ENCODE data around the gene CEP290. TPM values are rescaled to one million over a fixed set of nuclear protein-coding genes. Genes with fewer than 3 reads are reported as not detected.
"Not testable (repeated sequence)": the region's sequence is repeated elsewhere in the genome, so short reads cannot be mapped to it uniquely, and the experiment has no call there.

CEP290 gene
- total and polyA plus RNA-seq, 10 donors: 4.2 to 27.1 (median 15.3) TPM

- TF ChIP-seq CTCF (IDR thresholded peaks at IDR 0.05 in 8 of 11, conservative IDR thresholded peaks at IDR 0.05 in 3 of 11) (no peak), POLR2AphosphoS5 (IDR thresholded peaks at IDR 0.05) (no peak)
- H3K27ac ChIP-seq: peak overlapping the region; percentile 65 to 88 (median 81)
- no peak for DNase-seq
- 5 to 8% (median 6%) methylated on average over 5 of the region's 5 CpGs for WGBS, 5 donors
- no peaks in the 10 kb centered on the region for H3K36me3 ChIP-seq
- H3K4me1 ChIP-seq: peaks cover 16 to 44% (median 27%) of the 10 kb centered on the region in 6 donors
- peak overlapping the region; percentile 61 to 89 (median 74) for H3K4me3 ChIP-seq
- intact Hi-C loops (cut with DNase I; ENCODE audit: low total_unique reads): no loop called here
- H3K27me3 ChIP-seq (replicated peaks in 1 of 7): no peaks in the 10 kb centered on the region
- no peaks in the 10 kb centered on the region for H3K9me3 ChIP-seq
Measured at GRCh38 chr12:88035907-88036289, 106.0 kb downstream of the CEP290 start.

- no peaks in the 10 kb centered on the region for H3K36me3 ChIP-seq
- intact Hi-C loops (cut with DNase I; ENCODE audit: low total_unique reads): no loop called here
- DNase-seq: peak; percentile 98
- H3K27me3 ChIP-seq (replicated peaks in 1 of 7): no peaks in the 10 kb centered on the region
- H3K27ac ChIP-seq: peak overlapping the region; percentile 65 to 88 (median 81)
- 0 to 1% (median 0%) methylated on average over 26 to 54 of the region's 54 CpGs for WGBS, 5 donors
- peaks cover 16 to 44% (median 27%) of the 10 kb centered on the region in 6 donors for H3K4me1 ChIP-seq
- TF ChIP-seq POLR2AphosphoS5 (IDR thresholded peaks at IDR 0.05): peak; percentile 96 to 98 (median 97)
- no peak for TF ChIP-seq CTCF (IDR thresholded peaks at IDR 0.05 in 8 of 11, conservative IDR thresholded peaks at IDR 0.05 in 3 of 11)
- TF ChIP-seq POLR2A (IDR thresholded peaks at IDR 0.05): peak in 1 of 3 donors; percentile 70
- H3K9me3 ChIP-seq: no peaks in the 10 kb centered on the region
- H3K4me3 ChIP-seq: peak overlapping the region; percentile 61 to 89 (median 74)
Measured at GRCh38 chr12:88035271-88035906, 106.5 kb downstream of the CEP290 start.

GRCh38 chr12:88031161-88031560 is 110.7 kb downstream of the CEP290 start:
- DNase-seq; H3K9me3 ChIP-seq; H3K27ac ChIP-seq; H3K36me3 ChIP-seq; H3K4me3 ChIP-seq; H3K27me3 ChIP-seq (replicated peaks in 1 of 7); intact Hi-C loops (cut with DNase I; ENCODE audit: low total_unique reads): not testable (repeated sequence)
- peaks cover 3 to 17% (median 10%) of the 10 kb centered on the region in 6 donors for H3K4me1 ChIP-seq
- WGBS, 5 donors: 75 to 90% (median 83%) methylated on average over 3 of the region's 3 CpGs

GRCh38 chr12:88029093-88029665 is 112.7 kb downstream of the CEP290 start, which contains the start of gene C12orf50:
Gene C12orf50, minus strand, starts transcription at chr12:88029401. Its CDS starts 2,439 bp downstream, at chr12:88026962.
- H3K4me1 ChIP-seq: no peaks in the 10 kb centered on the region
- no peak within 1 kb of the TSS for H3K4me3 ChIP-seq
- no peak for DNase-seq
- no peaks in the 10 kb centered on the region for H3K36me3 ChIP-seq
- WGBS, 5 donors: 53 to 58% (median 57%) methylated on average over 3 of the region's 3 CpGs
- H3K27ac ChIP-seq: no peak within 1 kb of the TSS
- no peak for TF ChIP-seq POLR2AphosphoS5 (IDR thresholded peaks at IDR 0.05)
- intact Hi-C loops (cut with DNase I; ENCODE audit: low total_unique reads): no loop called here
- H3K27me3 ChIP-seq (replicated peaks in 1 of 7): no peaks in the 10 kb centered on the region
- no peaks in the 10 kb centered on the region for H3K9me3 ChIP-seq

GRCh38 chr12:88026196-88026595 is 115.7 kb downstream of the CEP290 start:
- H3K4me3 ChIP-seq: no peak overlapping the region
- 72 to 94% (median 85%) methylated on average over 1 of the region's 1 CpG for WGBS, 5 donors
- no peaks in the 10 kb centered on the region for H3K9me3 ChIP-seq
- H3K36me3 ChIP-seq: no peaks in the 10 kb centered on the region
- H3K27me3 ChIP-seq (replicated peaks in 1 of 7): no peaks in the 10 kb centered on the region
- no peaks in the 10 kb centered on the region for H3K4me1 ChIP-seq
- no peak overlapping the region for H3K27ac ChIP-seq
- DNase-seq: no peak
- intact Hi-C loops (cut with DNase I; ENCODE audit: low total_unique reads): no loop called here
- no peak for TF ChIP-seq POLR2AphosphoS5 (IDR thresholded peaks at IDR 0.05)
- no peak for TF ChIP-seq CTCF (IDR thresholded peaks at IDR 0.05 in 8 of 11, conservative IDR thresholded peaks at IDR 0.05 in 3 of 11)
- TF ChIP-seq POLR2A (IDR thresholded peaks at IDR 0.05): no peak

Measured in spleen (tissue), 11 donors.